Right lobe of liver (tissue), 6 donors: ENCODE measurements around the gene CARNS1. TPM values are rescaled to one million over a fixed set of nuclear protein-coding genes. Genes with fewer than 3 reads are reported as not detected.

Experiments
- ATAC-seq, 4 donors: fragments of 200-7000 bp; cut with Tn5 transposase; one replicate each; pipeline ENCODE4 v1.9.1; 2020; ENCODE audit warnings: mild to moderate bottlenecking in 4 of 4, moderate library complexity in 4 of 4
- DNase-seq, 3 donors: peaks; one replicate each; pipeline ENCODE4 v3.0.0-alpha.2; 2020
- H3K27ac ChIP-seq, 3 donors: fragments of 200-600 bp; one replicate each; pipeline ENCODE4 v1.8.0; 2022
- H3K27me3 ChIP-seq, 2 donors: fragments of 200-600 bp; one replicate each; pipeline ENCODE4 v1.8.0; 2022
- H3K36me3 ChIP-seq, 4 donors: fragments of 200-600 bp; sonication (generic) in 1 of 4; one replicate each; pipeline versions ENCODE4 v1.5.1 to v1.8.0; 2017 to 2022; ENCODE audit warnings: control low read depth in 1 of 4
- H3K4me1 ChIP-seq, 4 donors: fragments of 200-600 bp; sonication (generic) in 1 of 4; one replicate each; pipeline versions ENCODE4 v1.5.1 to v1.8.0; 2017 to 2022; ENCODE audit warnings: control low read depth in 1 of 4
- H3K4me3 ChIP-seq, 3 donors: fragments of 200-600 bp; one replicate each; pipeline ENCODE4 v1.8.0; 2022
- H3K9me3 ChIP-seq, 4 donors: fragments of 200-600 bp; sonication (generic) in 1 of 4; one replicate each; pipeline versions ENCODE4 v1.5.1 to v1.8.0; 2017 to 2022; ENCODE audit warnings: control low read depth in 1 of 4
- CTCF ChIP-seq, 4 donors: fragments of 200-600 bp in 3 of 4; fragments of 450-650 bp in 1 of 4; IDR thresholded peaks; one replicate each; pipeline versions ENCODE4 v1.5.1 to v1.8.0; 2016 to 2022; ENCODE audit warnings: antibody characterized with exemption in 4 of 4, mild to moderate bottlenecking in 2 of 4
- POLR2A ChIP-seq: fragments of 450-650 bp; IDR thresholded peaks from one replicate; pipeline ENCODE4 v1.6.1; 2017; ENCODE audit warnings: antibody characterized with exemption, mild to moderate bottlenecking
- WGBS: methylation state at CpG from one replicate; pipeline ENCODE4 v1.1.6; 2018; ENCODE audit warnings: low coverage, low lambda C conversion rate; ENCODE audit not compliant: insufficient coverage; ENCODE audit errors: missing lambda C conversion rate; 5-methylcytosine and 5-hydroxymethylcytosine counted together
- intact Hi-C, 2 donors: fragments of 100-400 bp; cut with DNase I; formaldehyde crosslinking; loops; one replicate each; pipeline versions ENCODE4 v1.11.2 to v1.14.1; 2022
- total RNA-seq, 6 experiments: library from RNA; depleted of rRNA in 2 of 6; stranded (reverse); fragments of >200 nt in 2 of 6; fragmentation: NEBNext Ultra II Directional in 3 of 6; extraction: Animal tissue kit (Norgen Biotek cat#: 25700) in 3 of 6; gene quantifications; one replicate each; pipeline versions ENCODE4 v1.1.0 to v1.2.4, GENCODE V29; 2016 to 2023
- donor health status: DM: no; HTN: yes; CAD: no.
- donor health status: DM: no; HTN: no; CAD: no.
- donor health status: DM: no; HTN: no; CAD: no.
- donor health status: DM: no; HTN: yes; CAD: no.
- donor health status: DM: no; HTN: yes; CAD: no.

Gene CARNS1
- total RNA-seq, 6 experiments from 2014 or later: 0.12 to 0.31 (median 0.22) TPM; not detected in 1

GRCh38 chr11:67433536-67434394 is 18.3 kb downstream of the CARNS1 start:
- Histone ChIP-seq H3K4me1 (peaks cover 0 to 11% (median 2%) of the 10 kb centered on the region in 4 donors), H3K9me3 (no peaks in the 10 kb centered on the region), H3K27ac (no peak overlapping the region), H3K4me3 (no peak overlapping the region), H3K27me3 (no peaks in the 10 kb centered on the region), H3K36me3 (peaks cover 0 to 52% (median 11%) of the 10 kb centered on the region in 4 donors)
- intact Hi-C loops: no loop called here
- TF ChIP-seq CTCF (IDR thresholded peaks at IDR 0.05) (no peak), POLR2A (no peak)
- WGBS: 79% methylated on average over 6 of the region's 22 CpGs
- no peak for DNase-seq
- no peak for ATAC-seq

- Histone ChIP-seq H3K4me3 (no peak overlapping the region), H3K36me3 (peaks cover 0 to 52% (median 11%) of the 10 kb centered on the region in 4 donors)
Observed at GRCh38 chr11:67434395-67434881, 19.0 kb downstream of the CARNS1 start.

GRCh38 chr11:67435031-67435726 is 19.7 kb downstream of the CARNS1 start:
- intact Hi-C loops: no loop called here
- Histone ChIP-seq H3K4me3 (no peak overlapping the region), H3K9me3 (no peaks in the 10 kb centered on the region), H3K27ac (no peak overlapping the region), H3K27me3 (no peaks in the 10 kb centered on the region), H3K4me1 (no peaks in the 10 kb centered on the region), H3K36me3 (peaks cover 0 to 52% (median 11%) of the 10 kb centered on the region in 4 donors)
- no peak for ATAC-seq
- WGBS: 69% methylated on average over 2 of the region's 26 CpGs
- DNase-seq: no peak
- no peak for TF ChIP-seq POLR2A
- TF ChIP-seq CTCF (IDR thresholded peaks at IDR 0.05): no peak

More at GRCh38 chr11:67434395-67434881, 19.0 kb downstream of the CARNS1 start:
- no CpG with 5 or more reads among the region's 23 CpGs for WGBS
- DNase-seq (no peak), ATAC-seq (no peak)
- no peaks in the 10 kb centered on the region for H3K27me3 ChIP-seq
- no peak overlapping the region for H3K27ac ChIP-seq
- H3K4me1 ChIP-seq: peaks cover 0 to 6% (median under 1%) of the 10 kb centered on the region in 4 donors
- TF ChIP-seq POLR2A: no peak
- TF ChIP-seq CTCF (IDR thresholded peaks at IDR 0.05): no peak
- intact Hi-C loops: no loop called here
- no peaks in the 10 kb centered on the region for H3K9me3 ChIP-seq

GRCh38 chr11:67435727-67436458 is 20.4 kb downstream of the CARNS1 start:
- no peaks in the 10 kb centered on the region for H3K27me3 ChIP-seq
- ATAC-seq (no peak), DNase-seq (no peak)
- 75% methylated on average over 9 of the region's 38 CpGs for WGBS
- H3K36me3 ChIP-seq: peaks cover 0 to 47% (median 11%) of the 10 kb centered on the region in 4 donors
- H3K4me3 ChIP-seq: no peak overlapping the region
- intact Hi-C loops: no loop called here
- TF ChIP-seq POLR2A (no peak), CTCF (IDR thresholded peaks at IDR 0.05) (no peak)
- no peak overlapping the region for H3K27ac ChIP-seq
- no peaks in the 10 kb centered on the region for H3K4me1 ChIP-seq
- no peaks in the 10 kb centered on the region for H3K9me3 ChIP-seq
